SU-DHL-6 (cell line): Measurements from ENCODE around the gene KREMEN1.

Experiments used
- H2AFZ ChIP-seq: fragments of 200-600 bp; sonication (generic); 2 replicates; pipeline ENCODE4 v1.6.1; 2014; ENCODE audit warnings: low read depth, mild to moderate bottlenecking, moderate library complexity, mixed read lengths, antibody characterized with exemption, low read length; ENCODE audit not compliant: severe bottlenecking
- H3F3A ChIP-seq: fragments of 200-600 bp; shearing (Covaris generic); 2 replicates; pipeline ENCODE4 v1.6.0; 2016; ENCODE audit warnings: antibody characterized with exemption, mild to moderate bottlenecking; ENCODE audit not compliant: insufficient read depth
- H3K27ac ChIP-seq: fragments of 200-600 bp; sonication (generic); 2 replicates; pipeline ENCODE4 v1.5.1; 2016; ENCODE audit warnings: low read depth, mild to moderate bottlenecking, low read length, moderate library complexity, mixed read lengths
- H3K27me3 ChIP-seq: fragments of 200-600 bp; sonication (generic), shearing (Covaris generic); 2 replicates; pipeline ENCODE4 v1.6.0; 2014; ENCODE audit warnings: mild to moderate bottlenecking, low read length
- H3K36me3 ChIP-seq: fragments of 200-600 bp; sonication (generic); 2 replicates; pipeline ENCODE4 v1.6.1; 2014; ENCODE audit warnings: mild to moderate bottlenecking, low read length, mixed read lengths
- H3K4me2 ChIP-seq: fragments of 300-600, 200-600 bp; shearing (Covaris generic), sonication (generic); 2 replicates; pipeline ENCODE4 v1.6.0; 2014; ENCODE audit warnings: low read length, low read depth, mild to moderate bottlenecking; ENCODE audit not compliant: poor library complexity, severe bottlenecking
- H3K4me3 ChIP-seq: fragments of 200-600 bp; sonication (generic); 2 replicates; pipeline ENCODE4 v1.5.1; 2014; ENCODE audit warnings: antibody characterized with exemption, low read length, mild to moderate bottlenecking, mixed read lengths; ENCODE audit not compliant: insufficient read depth, poor library complexity, severe bottlenecking
- H3K79me2 ChIP-seq: fragments of 200-600 bp; sonication (generic); 2 replicates; pipeline ENCODE4 v1.6.1; 2014; ENCODE audit warnings: mild to moderate bottlenecking, low read length, moderate library complexity; ENCODE audit not compliant: insufficient read depth
- H3K9ac ChIP-seq: fragments of 200-600 bp; sonication (generic); 2 replicates; pipeline ENCODE4 v1.7.0; 2014; ENCODE audit warnings: mild to moderate bottlenecking, low read length
- H3K9me2 ChIP-seq: fragments of 200-600 bp; sonication (generic); replicated peaks from 2 replicates; pipeline ENCODE4 v1.6.1; 2014; ENCODE audit warnings: low read length; ENCODE audit not compliant: insufficient read depth
- H3K9me3 ChIP-seq: fragments of 200-600 bp; sonication (generic); 2 replicates; pipeline ENCODE4 v1.6.1; 2014; ENCODE audit warnings: low read length, mixed read lengths; ENCODE audit not compliant: insufficient read depth
- H4K20me1 ChIP-seq: fragments of 200-600 bp; sonication (generic); 2 replicates; pipeline ENCODE4 v1.6.1; 2014; ENCODE audit warnings: low read depth, mild to moderate bottlenecking, antibody characterized with exemption, low read length, moderate library complexity, mixed read lengths
- CTCF ChIP-seq: fragments of 200-600 bp; sonication (generic); IDR thresholded peaks from one replicate; pipeline ENCODE4 v1.5.1; 2017; ENCODE audit warnings: antibody characterized with exemption, mild to moderate bottlenecking, low read length, moderate library complexity; ENCODE audit not compliant: insufficient read depth, poor library complexity, severe bottlenecking
- EZH2phosphoT487 ChIP-seq: fragments of 200-600 bp; sonication (generic), shearing (Covaris generic); conservative IDR thresholded peaks from 2 replicates; pipeline ENCODE4 v1.6.1; 2018; ENCODE audit warnings: mild to moderate bottlenecking, antibody characterized with exemption, low read length, moderate library complexity, mixed read lengths

Gene KREMEN1

GRCh38 chr22:29147331-29147899, 74.6 kb downstream of the KREMEN1 start:
- no peak overlapping the region for H3K4me3 ChIP-seq
- H3K36me3 ChIP-seq: no peaks in the 10 kb centered on the region
- H3K27ac ChIP-seq: no peak overlapping the region
- H3K9ac ChIP-seq: no peak overlapping the region
- no peak overlapping the region for H2AFZ ChIP-seq
- H3K9me3 ChIP-seq: no peaks in the 10 kb centered on the region
- H3K27me3 ChIP-seq: no peaks in the 10 kb centered on the region
- H4K20me1 ChIP-seq: no peaks in the 10 kb centered on the region
- H3K4me2 ChIP-seq: no peak overlapping the region
- H3K79me2 ChIP-seq: no peaks in the 10 kb centered on the region
- TF ChIP-seq EZH2phosphoT487 (no peak), CTCF (no peak)
- H3F3A ChIP-seq: no peaks in the 10 kb centered on the region
- H3K9me2 ChIP-seq: no peaks in the 10 kb centered on the region

- H3K4me2 ChIP-seq: no peak overlapping the region
- no peak overlapping the region for H2AFZ ChIP-seq
- no peaks in the 10 kb centered on the region for H3K9me3 ChIP-seq
- H3K9ac ChIP-seq: no peak overlapping the region
- no peaks in the 10 kb centered on the region for H3K9me2 ChIP-seq
- no peaks in the 10 kb centered on the region for H3K36me3 ChIP-seq
- H3F3A ChIP-seq: no peaks in the 10 kb centered on the region
- no peak overlapping the region for H3K4me3 ChIP-seq
- no peaks in the 10 kb centered on the region for H3K27me3 ChIP-seq
- no peak for TF ChIP-seq CTCF
- TF ChIP-seq EZH2phosphoT487: no peak
- H3K79me2 ChIP-seq: no peaks in the 10 kb centered on the region
- no peak overlapping the region for H3K27ac ChIP-seq
- H4K20me1 ChIP-seq: no peaks in the 10 kb centered on the region
Observed at GRCh38 chr22:29148036-29148435, 75.2 kb downstream of the KREMEN1 start.

- H3K27me3 ChIP-seq: no peaks in the 10 kb centered on the region
Observed at GRCh38 chr22:29148826-29149225, 76.0 kb downstream of the KREMEN1 start.

More at GRCh38 chr22:29148826-29149225, 76.0 kb downstream of the KREMEN1 start:
- no peak overlapping the region for H2AFZ ChIP-seq
- H3K4me3 ChIP-seq: no peak overlapping the region
- H3F3A ChIP-seq: no peaks in the 10 kb centered on the region
- H3K9ac ChIP-seq: no peak overlapping the region
- H3K79me2 ChIP-seq: no peaks in the 10 kb centered on the region
- no peaks in the 10 kb centered on the region for H3K36me3 ChIP-seq
- H3K9me3 ChIP-seq: no peaks in the 10 kb centered on the region
- H3K9me2 ChIP-seq: no peaks in the 10 kb centered on the region
- no peaks in the 10 kb centered on the region for H4K20me1 ChIP-seq
- TF ChIP-seq CTCF (no peak), EZH2phosphoT487 (no peak)
- no peak overlapping the region for H3K27ac ChIP-seq
- no peak overlapping the region for H3K4me2 ChIP-seq
